Erythroblast (primary cell): ENCODE measurements around the gene KL.

ENCODE experiments used
- DNase-seq, 2 experiments: peaks; one replicate each; lab custom pipeline; 2025; lab: John Stamatoyannopoulos, UW
- GATA1 ChIP-seq: IDR thresholded peaks from 2 replicates; pipeline ENCODE4 v1.6.1; 2011; ENCODE audit warnings: low read depth, mild to moderate bottlenecking, control low read depth, low read length, moderate library complexity
- POLR2A ChIP-seq: IDR thresholded peaks from 2 replicates; pipeline ENCODE4 v1.6.1; 2011; ENCODE audit warnings: mild to moderate bottlenecking, low read length

The KL gene

GRCh38 chr13:33096886-33097605, 80.8 kb downstream of the KL start:
- no peak for DNase-seq
- TF ChIP-seq GATA1 (no peak), POLR2A (no peak)

GRCh38 chr13:33099860-33100259, 83.6 kb downstream of the KL start:
- no peak for DNase-seq
- no peak for TF ChIP-seq GATA1
- no peak for TF ChIP-seq POLR2A

- TF ChIP-seq POLR2A (no peak), GATA1 (no peak)
These were observed 84.7 kb downstream of the KL start for GRCh38 chr13:33100886-33101285.

GRCh38 chr13:33101835-33102234, 85.6 kb downstream of the KL start:
- no peak for DNase-seq
- TF ChIP-seq POLR2A (no peak), GATA1 (no peak)

More at GRCh38 chr13:33100886-33101285, 84.7 kb downstream of the KL start:
- DNase-seq, result no peak

- no peak for TF ChIP-seq POLR2A
- TF ChIP-seq GATA1, result no peak
- DNase-seq, result no peak
These were observed 87.2 kb downstream of the KL start for GRCh38 chr13:33103457-33103856.

GRCh38 chr13:33105387-33106005, 89.3 kb downstream of the KL start:
- no peak for DNase-seq
- TF ChIP-seq GATA1, result no peak
- no peak for TF ChIP-seq POLR2A

- TF ChIP-seq POLR2A (no peak), GATA1 (no peak)
- DNase-seq, result no peak
These were observed 90.6 kb downstream of the KL start for GRCh38 chr13:33106656-33107360.

GRCh38 chr13:33107361-33107760, 91.1 kb downstream of the KL start:
- no peak for DNase-seq
- TF ChIP-seq POLR2A (no peak), GATA1 (no peak)

GRCh38 chr13:33108620-33109019, 92.4 kb downstream of the KL start:
- DNase-seq, result no peak
- TF ChIP-seq GATA1, result no peak
- TF ChIP-seq POLR2A, result no peak

- TF ChIP-seq GATA1 (no peak), POLR2A (no peak)
- no peak for DNase-seq
These were observed 93.1 kb downstream of the KL start for GRCh38 chr13:33109271-33109697.

- TF ChIP-seq POLR2A (no peak), GATA1 (no peak)
- DNase-seq, result peak in 1 of 2 experiments; percentile 9
These were observed 93.6 kb downstream of the KL start for GRCh38 chr13:33109801-33110200.

- no peak for DNase-seq
- no peak for TF ChIP-seq GATA1
These were observed 94.1 kb downstream of the KL start for GRCh38 chr13:33110386-33110712.

- TF ChIP-seq POLR2A (no peak), GATA1 (no peak)
- no peak for DNase-seq
These were observed 94.6 kb downstream of the KL start for GRCh38 chr13:33110713-33111413.

- TF ChIP-seq POLR2A (no peak), GATA1 (no peak)
- no peak for DNase-seq
These were observed 95.3 kb downstream of the KL start for GRCh38 chr13:33111414-33112110.
